ENCODE data around the gene TOP1. TPM values are rescaled to one million over a fixed set of nuclear protein-coding genes. Genes with fewer than 3 reads are reported as not detected.

Gene TOP1
- total RNA-seq, 1 donor from 2014 or later = 62.7 TPM

- Mint-ChIP-seq H3K9me3 (peaks cover 3% of the 10 kb centered on the region), H3K4me1 (peaks cover 71% of the 10 kb centered on the region), H3K4me3 (no peak overlapping the region), H3K27me3 (no peaks in the 10 kb centered on the region), H3K27ac (no peak overlapping the region), H3K36me3 (ENCODE audit: low read depth) (peaks cover 6% of the 10 kb centered on the region)
- no peak for TF ChIP-seq CTCF (IDR thresholded peaks at IDR 0.05)
- DNase-seq = no peak
- intact Hi-C loops (cut with micrococcal nuclease) = no loop called here
- ChIA-PET CTCF (no interaction called here), POLR2A (interaction anchor here (0.8 kb wide), 1 partner anchor 19 kb away, joined by 3 read pairs; no protein-coding TSS in a partner anchor)
- ATAC-seq (ENCODE audit: low read depth) = no peak
Measured at GRCh38 chr20:41054070-41054846, 25.6 kb downstream of the TOP1 start.

GRCh38 chr20:41054847-41055230 is 26.2 kb downstream of the TOP1 start:
- H3K27me3 Mint-ChIP-seq = no peaks in the 10 kb centered on the region
- no peak for TF ChIP-seq CTCF (IDR thresholded peaks at IDR 0.05)
- intact Hi-C loops (cut with micrococcal nuclease) = no loop called here
- ATAC-seq (ENCODE audit: low read depth) = no peak
- CTCF ChIA-PET = no interaction called here
- POLR2A ChIA-PET = no interaction called here
- no peak overlapping the region for H3K27ac Mint-ChIP-seq
- peaks cover 8% of the 10 kb centered on the region for H3K36me3 Mint-ChIP-seq (ENCODE audit: low read depth)
- H3K4me3 Mint-ChIP-seq = no peak overlapping the region
- peaks cover 3% of the 10 kb centered on the region for H3K9me3 Mint-ChIP-seq
- H3K4me1 Mint-ChIP-seq = peaks cover 69% of the 10 kb centered on the region
- DNase-seq = no peak

- Mint-ChIP-seq H3K27me3 (no peaks in the 10 kb centered on the region), H3K4me1 (peaks cover 64% of the 10 kb centered on the region), H3K36me3 (ENCODE audit: low read depth) (peaks cover 10% of the 10 kb centered on the region), H3K27ac (no peak overlapping the region), H3K9me3 (peaks cover 3% of the 10 kb centered on the region), H3K4me3 (no peak overlapping the region)
- CTCF ChIA-PET = no interaction called here
- DNase-seq (no peak), ATAC-seq (ENCODE audit: low read depth) (no peak)
- no peak for TF ChIP-seq CTCF (IDR thresholded peaks at IDR 0.05)
- intact Hi-C loops (cut with micrococcal nuclease) = no loop called here
- POLR2A ChIA-PET = no interaction called here
Measured at GRCh38 chr20:41055679-41056078, 27.1 kb downstream of the TOP1 start.

- no peak overlapping the region for H3K4me3 Mint-ChIP-seq
- intact Hi-C loops (cut with micrococcal nuclease) = no loop called here
- POLR2A ChIA-PET = interaction anchor here (1.0 to 1.5 kb wide), 2 partner anchors 46 to 66 kb away, joined by 3 read pairs; no protein-coding TSS in a partner anchor
- H3K36me3 Mint-ChIP-seq (ENCODE audit: low read depth) = peaks cover 30% of the 10 kb centered on the region
- peaks cover 61% of the 10 kb centered on the region for H3K4me1 Mint-ChIP-seq
- no peak for TF ChIP-seq CTCF (IDR thresholded peaks at IDR 0.05)
- no peak for ATAC-seq (ENCODE audit: low read depth)
- H3K9me3 Mint-ChIP-seq = peaks cover 3% of the 10 kb centered on the region
- H3K27me3 Mint-ChIP-seq = no peaks in the 10 kb centered on the region
- CTCF ChIA-PET = interaction anchor here (1.5 to 2.5 kb wide), 2 partner anchors 67 to 90 kb away, joined by 6 to 9 read pairs; no protein-coding TSS in a partner anchor
- no peak overlapping the region for H3K27ac Mint-ChIP-seq
- DNase-seq = no peak
Measured at GRCh38 chr20:41057999-41058673, 29.5 kb downstream of the TOP1 start.

Measured in activated B cell treated with CpG ODN at 0.5 μM for 24 hours (primary cell).